Germinal center (tissue), 1 donor: ENCODE results near the gene CALHM3.
"Not testable (repeated sequence)": the region's sequence is repeated elsewhere in the genome, so short reads cannot be mapped to it uniquely, and the experiment has no call there.

ENCODE experiments used
- DNase-seq: peaks from one replicate; pipeline ENCODE4 v3.0.0; 2012; ENCODE audit warnings: mixed read lengths, low spot score

The CALHM3 gene

GRCh38 chr10:103479135-103479534, at the start of gene CALHM3:
TSS of gene CALHM3 (minus strand) at chr10:103479240. CDS start at chr10:103479032, 208 bp downstream.
- DNase-seq = no peak

- DNase-seq = no peak
Observed at GRCh38 chr10:103528549-103528948, 49.5 kb upstream of the CALHM3 start.

- not testable (repeated sequence) for DNase-seq
Observed at GRCh38 chr10:103527476-103527875, 48.4 kb upstream of the CALHM3 start.

GRCh38 chr10:103525901-103526300, 46.9 kb upstream of the CALHM3 start:
- DNase-seq = no peak

- no peak for DNase-seq
Observed at GRCh38 chr10:103523683-103524082, 44.6 kb upstream of the CALHM3 start.

GRCh38 chr10:103522006-103522405, 43.0 kb upstream of the CALHM3 start:
- DNase-seq = not testable (repeated sequence)

- DNase-seq = no peak
Observed at GRCh38 chr10:103519798-103520197, 40.8 kb upstream of the CALHM3 start.

GRCh38 chr10:103517234-103518085, 38.4 kb upstream of the CALHM3 start:
- DNase-seq = no peak

- DNase-seq = no peak
Observed at GRCh38 chr10:103514244-103514643, 35.2 kb upstream of the CALHM3 start.

GRCh38 chr10:103513380-103514060, 34.5 kb upstream of the CALHM3 start:
- no peak for DNase-seq

GRCh38 chr10:103512591-103513379, 33.7 kb upstream of the CALHM3 start:
- DNase-seq = no peak

- no peak for DNase-seq
Observed at GRCh38 chr10:103512166-103512565, 33.1 kb upstream of the CALHM3 start.

GRCh38 chr10:103510791-103511752, 32.0 kb upstream of the CALHM3 start:
- DNase-seq = no peak

GRCh38 chr10:103510046-103510685, 31.1 kb upstream of the CALHM3 start:
- no peak for DNase-seq

GRCh38 chr10:103507235-103508191, 28.5 kb upstream of the CALHM3 start:
- DNase-seq = no peak

GRCh38 chr10:103506061-103506460, 27.0 kb upstream of the CALHM3 start:
- DNase-seq = no peak

GRCh38 chr10:103504181-103504783, 25.2 kb upstream of the CALHM3 start:
- no peak for DNase-seq

GRCh38 chr10:103503777-103504176, 24.7 kb upstream of the CALHM3 start:
- not testable (repeated sequence) for DNase-seq
